HCT116 (cell line): ENCODE data around the gene EBPL. TPM values are rescaled to one million over a fixed set of nuclear protein-coding genes. Genes with fewer than 3 reads are reported as not detected.

Source experiments
- ATAC-seq: fragments of 200-7000 bp; cut with Tn5 transposase; 2 replicates; pipeline ENCODE4 v1.9.1; 2020; ENCODE audit warnings: mild to moderate bottlenecking, moderate library complexity
- BruUV-seq: library from RNA; stranded (reverse); fragments of 400-500 nt; replicated peaks from 2 replicates; lab custom pipeline; 2021; lab: Mats Ljungman, UMichigan
- CTCF ChIA-PET: fragments of 300-600 bp; sonication (Branson Sonifier 250); formaldehyde crosslinking; loops from one replicate; lab custom pipeline; 2021; ENCODE audit warnings: antibody characterized with exemption; lab: Charles Lee
- POLR2A ChIA-PET: fragments of 300-600, 350-600 bp; sonication (Branson Sonifier 250); formaldehyde crosslinking; loops from one replicate; lab custom pipeline; 2021; ENCODE audit warnings: antibody characterized with exemption; lab: Charles Lee
- RAD21 ChIA-PET, 2 experiments: fragments of 300-600 bp; sonication (Branson Sonifier 250); formaldehyde crosslinking; loops; one replicate each; lab custom pipeline; 2023; ENCODE audit warnings: low total read pairs in 2 of 2; ENCODE audit not compliant: uncharacterized antibody in 2 of 2, unreplicated experiment in 2 of 2, low non-redundant PET in 1 of 2; lab: Charles Lee
- DNase-seq: peaks from one replicate; pipeline ENCODE4 v3.0.0-alpha.2; 2010; ENCODE audit warnings: low read depth, low spot score
- H2AFZ ChIP-seq: fragments of 200-600 bp; shearing (Covaris generic), sonication (generic); 2 replicates; pipeline ENCODE4 v1.6.1; 2017; ENCODE audit warnings: low read depth, mixed run types, mixed read lengths, antibody characterized with exemption, low read length; ENCODE audit not compliant: poor library complexity, severe bottlenecking
- H3K27ac ChIP-seq: 2 replicates; pipeline ENCODE4 v1.5.1; 2012; ENCODE audit warnings: low read depth, low read length
- H3K27me3 ChIP-seq: fragments of 200-600 bp; sonication (generic); 2 replicates; pipeline ENCODE4 v1.6.1; 2016; ENCODE audit warnings: mixed run types, low read length, mixed read lengths; ENCODE audit not compliant: insufficient read depth
- H3K36me3 ChIP-seq, 2 experiments: fragments of 200-500 bp in 1 of 2; fragments of 200-600 bp in 1 of 2; sonication (Bioruptor generic) in 1 of 2; sonication (generic) in 1 of 2; 2 replicates each; pipeline versions ENCODE4 v1.5.1 to v1.6.1; 2014 to 2016; ENCODE audit warnings: low read length in 2 of 2, inconsistent platforms in 1 of 2, mixed read lengths in 1 of 2, mixed run types in 1 of 2; ENCODE audit not compliant: insufficient read depth in 2 of 2, control insufficient read depth in 1 of 2
- H3K4me1 ChIP-seq, 2 experiments: fragments of 200-600 bp in 1 of 2; sonication (generic) in 1 of 2; 2 replicates each; pipeline versions ENCODE4 v1.5.1 to v1.6.1; 2012 to 2017; ENCODE audit warnings: low read length in 2 of 2, inconsistent platforms in 1 of 2, mild to moderate bottlenecking in 1 of 2, mixed read lengths in 1 of 2, mixed run types in 1 of 2, moderate library complexity in 1 of 2; ENCODE audit not compliant: insufficient read depth in 2 of 2, control insufficient read depth in 1 of 2
- H3K4me2 ChIP-seq: fragments of 200-600 bp; sonication (generic); 2 replicates; pipeline ENCODE4 v1.6.1; 2017; ENCODE audit warnings: mixed run types, low read length, mixed read lengths
- H3K4me3 ChIP-seq, 2 experiments: fragments of 200-600 bp in 1 of 2; sonication (generic) in 1 of 2; replicated peaks in 1 of 2; 2 replicates each; pipeline ENCODE4 v1.5.1; 2011 to 2016; ENCODE audit warnings: low read length in 2 of 2, control low read depth in 1 of 2, low read depth in 1 of 2, mild to moderate bottlenecking in 1 of 2, mixed read lengths in 1 of 2, mixed run types in 1 of 2
- H3K79me2 ChIP-seq: fragments of 200-600 bp; sonication (generic); 2 replicates; pipeline ENCODE4 v1.6.1; 2017; ENCODE audit warnings: mild to moderate bottlenecking, mixed run types, low read length, moderate library complexity, mixed read lengths; ENCODE audit not compliant: insufficient read depth
- H3K9ac ChIP-seq: fragments of 200-600 bp; sonication (generic); 2 replicates; pipeline ENCODE4 v1.6.1; 2016; ENCODE audit warnings: low read length, mixed read lengths
- H3K9me2 ChIP-seq: fragments of 200-600 bp; sonication (generic), shearing (Covaris generic); 2 replicates; pipeline ENCODE4 v1.6.1; 2017; ENCODE audit warnings: mixed run types, mild to moderate bottlenecking, moderate library complexity; ENCODE audit not compliant: insufficient read depth
- H3K9me3 ChIP-seq, 2 experiments: fragments of 200-500 bp in 1 of 2; fragments of 200-600 bp in 1 of 2; sonication (Bioruptor generic) in 1 of 2; sonication (generic) in 1 of 2; 2 replicates each; pipeline ENCODE4 v1.6.1; 2014 to 2017; ENCODE audit warnings: low read length in 2 of 2, mixed read lengths in 2 of 2, inconsistent platforms in 1 of 2, low read depth in 1 of 2, mild to moderate bottlenecking in 1 of 2, mixed run types in 1 of 2, moderate library complexity in 1 of 2; ENCODE audit not compliant: control insufficient read depth in 1 of 2, insufficient read depth in 1 of 2
- H4K20me1 ChIP-seq: fragments of 200-600 bp; sonication (generic), shearing (Covaris generic); 2 replicates; pipeline ENCODE4 v1.6.1; 2017; ENCODE audit warnings: mixed run types, mild to moderate bottlenecking, moderate library complexity; ENCODE audit not compliant: insufficient read depth
- CBX3 ChIP-seq: IDR thresholded peaks from 2 replicates; pipeline ENCODE4 v1.6.1; 2012; ENCODE audit warnings: low read depth
- EGR1 ChIP-seq: IDR thresholded peaks from 2 replicates; pipeline ENCODE4 v1.6.1; 2012; ENCODE audit warnings: low read depth
- ELF1 ChIP-seq: IDR thresholded peaks from 2 replicates; pipeline ENCODE4 v1.6.1; 2012; ENCODE audit warnings: low read depth, borderline replicate concordance
- EZH2 ChIP-seq: fragments of 200-600 bp; sonication (generic); IDR thresholded peaks from 2 replicates; pipeline ENCODE4 v1.6.1; 2017; ENCODE audit warnings: antibody characterized with exemption, mixed run types
- EZH2phosphoT487 ChIP-seq: fragments of 200-600 bp; IDR thresholded peaks from 2 replicates; pipeline ENCODE4 v1.6.1; 2018; ENCODE audit warnings: antibody characterized with exemption, borderline replicate concordance
- FOSL1 ChIP-seq: IDR thresholded peaks from 2 replicates; pipeline ENCODE4 v1.6.1; 2012; ENCODE audit warnings: low read depth
- POLR2A ChIP-seq: IDR thresholded peaks from 2 replicates; pipeline ENCODE4 v1.7.0; 2011; ENCODE audit warnings: borderline replicate concordance; ENCODE audit not compliant: insufficient read depth, insufficient read length; ENCODE audit errors: extremely low read depth
- POLR2AphosphoS5 ChIP-seq: IDR thresholded peaks from 2 replicates; pipeline ENCODE4 v1.6.1; 2011; ENCODE audit warnings: mild to moderate bottlenecking, low read depth, low read length, moderate library complexity
- RAD21 ChIP-seq: IDR thresholded peaks from 2 replicates; pipeline ENCODE4 v1.6.1; 2012; ENCODE audit warnings: low read depth, mild to moderate bottlenecking
- SP1 ChIP-seq: IDR thresholded peaks from 2 replicates; pipeline ENCODE4 v1.6.1; 2012; ENCODE audit warnings: low read depth
- SRF ChIP-seq: IDR thresholded peaks from 2 replicates; pipeline ENCODE4 v1.6.1; 2012; ENCODE audit warnings: low read depth
- YY1 ChIP-seq: IDR thresholded peaks from 2 replicates; pipeline ENCODE4 v1.6.1; 2011; ENCODE audit warnings: low read length, low read depth, moderate library complexity, mild to moderate bottlenecking; ENCODE audit not compliant: insufficient replicate concordance; ENCODE audit errors: extremely low read depth
- ZFX ChIP-seq: fragments of 450-650 bp; IDR thresholded peaks from 2 replicates; pipeline ENCODE4 v1.6.1; 2017
- ZNF274 ChIP-seq: fragments of 200-500 bp; sonication (Bioruptor generic); IDR thresholded peaks from 2 replicates; pipeline ENCODE4 v1.6.1; 2014; ENCODE audit warnings: mild to moderate bottlenecking, low read depth, low read length, inconsistent platforms
- intact Hi-C: fragments of 100-400 bp; cut with micrococcal nuclease; formaldehyde crosslinking; loops from 2 replicates; pipeline ENCODE4 v1.10.0; 2022
- total RNA-seq: library from RNA; stranded (reverse); gene quantifications from one replicate; pipeline ENCODE4 v1.2.1, GENCODE V29; 2021; ENCODE audit not compliant: unreplicated experiment
- TF ChIP-seq, protein P1 (sequence below): IDR thresholded peaks from 2 replicates; pipeline ENCODE4 v1.6.1; 2012; ENCODE audit warnings: low read depth
- TF ChIP-seq, protein P2 (sequence below): IDR thresholded peaks from 2 replicates; pipeline ENCODE4 v1.6.1; 2011; ENCODE audit warnings: mild to moderate bottlenecking, low read length, moderate library complexity; ENCODE audit not compliant: insufficient replicate concordance; ENCODE audit errors: extremely low read depth

EBPL gene
- total RNA-seq, 1 experiment from 2014 or later, result 73.2 TPM

DNA sequence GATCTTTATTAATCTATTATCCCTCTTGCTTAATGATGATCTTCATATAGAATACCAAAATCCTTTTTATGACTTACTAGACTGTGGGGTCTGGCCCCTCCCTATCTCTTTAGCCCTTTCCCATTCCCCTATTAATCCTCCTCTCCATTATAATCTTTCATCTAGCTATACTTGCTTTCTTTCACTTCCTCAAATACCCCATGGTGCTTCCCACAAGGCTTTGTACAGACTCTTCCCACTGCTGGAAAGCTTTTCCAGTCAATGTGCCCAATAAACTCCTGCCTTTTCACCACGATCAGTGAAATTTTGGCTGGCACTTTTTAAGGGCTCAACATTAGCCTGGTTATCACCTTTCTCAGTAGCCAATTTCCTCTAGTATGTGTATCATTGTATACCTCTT is 3.2 kb upstream of the EBPL start:
- Histone ChIP-seq H4K20me1 (no peaks in the 10 kb centered on the region), H3K9me3 (no peaks in the 10 kb centered on the region), H3K9ac (no peak overlapping the region), H2AFZ (no peak overlapping the region), H3K36me3 (no peaks in the 10 kb centered on the region), H3K4me2 (no peak overlapping the region), H3K27ac (no peak overlapping the region), H3K4me1 (peaks cover 6 to 19% of the 10 kb centered on the region in 2 experiments; a peak in 3 of 4 replicates), H3K9me2 (no peaks in the 10 kb centered on the region), H3K27me3 (no peaks in the 10 kb centered on the region), H3K4me3 (no peak overlapping the region), H3K79me2 (peaks cover 18% of the 10 kb centered on the region)
- BruUV-seq, result no TSS peak
- no peak for DNase-seq
- ChIA-PET CTCF (no interaction called here), POLR2A (no interaction called here), RAD21 (no interaction called here)
- no peak for ATAC-seq
- TF ChIP-seq POLR2AphosphoS5, result no peak
- TF ChIP-seq SRF, result no peak
- TF ChIP-seq ZFX, result no peak
- TF ChIP-seq, protein P1, sequence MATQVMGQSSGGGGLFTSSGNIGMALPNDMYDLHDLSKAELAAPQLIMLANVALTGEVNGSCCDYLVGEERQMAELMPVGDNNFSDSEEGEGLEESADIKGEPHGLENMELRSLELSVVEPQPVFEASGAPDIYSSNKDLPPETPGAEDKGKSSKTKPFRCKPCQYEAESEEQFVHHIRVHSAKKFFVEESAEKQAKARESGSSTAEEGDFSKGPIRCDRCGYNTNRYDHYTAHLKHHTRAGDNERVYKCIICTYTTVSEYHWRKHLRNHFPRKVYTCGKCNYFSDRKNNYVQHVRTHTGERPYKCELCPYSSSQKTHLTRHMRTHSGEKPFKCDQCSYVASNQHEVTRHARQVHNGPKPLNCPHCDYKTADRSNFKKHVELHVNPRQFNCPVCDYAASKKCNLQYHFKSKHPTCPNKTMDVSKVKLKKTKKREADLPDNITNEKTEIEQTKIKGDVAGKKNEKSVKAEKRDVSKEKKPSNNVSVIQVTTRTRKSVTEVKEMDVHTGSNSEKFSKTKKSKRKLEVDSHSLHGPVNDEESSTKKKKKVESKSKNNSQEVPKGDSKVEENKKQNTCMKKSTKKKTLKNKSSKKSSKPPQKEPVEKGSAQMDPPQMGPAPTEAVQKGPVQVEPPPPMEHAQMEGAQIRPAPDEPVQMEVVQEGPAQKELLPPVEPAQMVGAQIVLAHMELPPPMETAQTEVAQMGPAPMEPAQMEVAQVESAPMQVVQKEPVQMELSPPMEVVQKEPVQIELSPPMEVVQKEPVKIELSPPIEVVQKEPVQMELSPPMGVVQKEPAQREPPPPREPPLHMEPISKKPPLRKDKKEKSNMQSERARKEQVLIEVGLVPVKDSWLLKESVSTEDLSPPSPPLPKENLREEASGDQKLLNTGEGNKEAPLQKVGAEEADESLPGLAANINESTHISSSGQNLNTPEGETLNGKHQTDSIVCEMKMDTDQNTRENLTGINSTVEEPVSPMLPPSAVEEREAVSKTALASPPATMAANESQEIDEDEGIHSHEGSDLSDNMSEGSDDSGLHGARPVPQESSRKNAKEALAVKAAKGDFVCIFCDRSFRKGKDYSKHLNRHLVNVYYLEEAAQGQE, result no peak
- TF ChIP-seq FOSL1, result no peak
- no peak for TF ChIP-seq YY1
- no peak for TF ChIP-seq EZH2phosphoT487
- no peak for TF ChIP-seq EGR1
- TF ChIP-seq, protein P2, sequence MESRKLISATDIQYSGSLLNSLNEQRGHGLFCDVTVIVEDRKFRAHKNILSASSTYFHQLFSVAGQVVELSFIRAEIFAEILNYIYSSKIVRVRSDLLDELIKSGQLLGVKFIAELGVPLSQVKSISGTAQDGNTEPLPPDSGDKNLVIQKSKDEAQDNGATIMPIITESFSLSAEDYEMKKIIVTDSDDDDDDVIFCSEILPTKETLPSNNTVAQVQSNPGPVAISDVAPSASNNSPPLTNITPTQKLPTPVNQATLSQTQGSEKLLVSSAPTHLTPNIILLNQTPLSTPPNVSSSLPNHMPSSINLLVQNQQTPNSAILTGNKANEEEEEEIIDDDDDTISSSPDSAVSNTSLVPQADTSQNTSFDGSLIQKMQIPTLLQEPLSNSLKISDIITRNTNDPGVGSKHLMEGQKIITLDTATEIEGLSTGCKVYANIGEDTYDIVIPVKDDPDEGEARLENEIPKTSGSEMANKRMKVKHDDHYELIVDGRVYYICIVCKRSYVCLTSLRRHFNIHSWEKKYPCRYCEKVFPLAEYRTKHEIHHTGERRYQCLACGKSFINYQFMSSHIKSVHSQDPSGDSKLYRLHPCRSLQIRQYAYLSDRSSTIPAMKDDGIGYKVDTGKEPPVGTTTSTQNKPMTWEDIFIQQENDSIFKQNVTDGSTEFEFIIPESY, result no peak
- TF ChIP-seq EZH2, result no peak
- TF ChIP-seq ELF1, result no peak
- no peak for TF ChIP-seq POLR2A
- TF ChIP-seq RAD21, result no peak
- no peak for TF ChIP-seq CBX3
- no peak for TF ChIP-seq SP1
- TF ChIP-seq ZNF274, result no peak
- intact Hi-C loops, result loop anchor here (10.0 kb wide), 1 partner anchor 240 kb away; the partner anchor contains the start of gene SPRYD7
